NB4 (cell line): ENCODE data around the gene APOO.

Source experiments
- POLR2A ChIP-seq: IDR thresholded peaks from 2 replicates; pipeline ENCODE4 v1.6.1; 2011; ENCODE audit warnings: mild to moderate bottlenecking; ENCODE audit not compliant: insufficient read length; ENCODE audit errors: extremely low read depth
- TF ChIP-seq, protein P1 (sequence below): IDR thresholded peaks from one replicate; pipeline ENCODE4 v1.5.1; 2012; ENCODE audit warnings: low read depth, low read length

GRCh38 chrX:23952984-23953907, 45.5 kb upstream of the APOO start:
- TF ChIP-seq, protein P1, sequence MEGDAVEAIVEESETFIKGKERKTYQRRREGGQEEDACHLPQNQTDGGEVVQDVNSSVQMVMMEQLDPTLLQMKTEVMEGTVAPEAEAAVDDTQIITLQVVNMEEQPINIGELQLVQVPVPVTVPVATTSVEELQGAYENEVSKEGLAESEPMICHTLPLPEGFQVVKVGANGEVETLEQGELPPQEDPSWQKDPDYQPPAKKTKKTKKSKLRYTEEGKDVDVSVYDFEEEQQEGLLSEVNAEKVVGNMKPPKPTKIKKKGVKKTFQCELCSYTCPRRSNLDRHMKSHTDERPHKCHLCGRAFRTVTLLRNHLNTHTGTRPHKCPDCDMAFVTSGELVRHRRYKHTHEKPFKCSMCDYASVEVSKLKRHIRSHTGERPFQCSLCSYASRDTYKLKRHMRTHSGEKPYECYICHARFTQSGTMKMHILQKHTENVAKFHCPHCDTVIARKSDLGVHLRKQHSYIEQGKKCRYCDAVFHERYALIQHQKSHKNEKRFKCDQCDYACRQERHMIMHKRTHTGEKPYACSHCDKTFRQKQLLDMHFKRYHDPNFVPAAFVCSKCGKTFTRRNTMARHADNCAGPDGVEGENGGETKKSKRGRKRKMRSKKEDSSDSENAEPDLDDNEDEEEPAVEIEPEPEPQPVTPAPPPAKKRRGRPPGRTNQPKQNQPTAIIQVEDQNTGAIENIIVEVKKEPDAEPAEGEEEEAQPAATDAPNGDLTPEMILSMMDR, result no peak
- TF ChIP-seq POLR2A, result no peak
